ENCODE measurements around the gene RAB38.

DNA sequence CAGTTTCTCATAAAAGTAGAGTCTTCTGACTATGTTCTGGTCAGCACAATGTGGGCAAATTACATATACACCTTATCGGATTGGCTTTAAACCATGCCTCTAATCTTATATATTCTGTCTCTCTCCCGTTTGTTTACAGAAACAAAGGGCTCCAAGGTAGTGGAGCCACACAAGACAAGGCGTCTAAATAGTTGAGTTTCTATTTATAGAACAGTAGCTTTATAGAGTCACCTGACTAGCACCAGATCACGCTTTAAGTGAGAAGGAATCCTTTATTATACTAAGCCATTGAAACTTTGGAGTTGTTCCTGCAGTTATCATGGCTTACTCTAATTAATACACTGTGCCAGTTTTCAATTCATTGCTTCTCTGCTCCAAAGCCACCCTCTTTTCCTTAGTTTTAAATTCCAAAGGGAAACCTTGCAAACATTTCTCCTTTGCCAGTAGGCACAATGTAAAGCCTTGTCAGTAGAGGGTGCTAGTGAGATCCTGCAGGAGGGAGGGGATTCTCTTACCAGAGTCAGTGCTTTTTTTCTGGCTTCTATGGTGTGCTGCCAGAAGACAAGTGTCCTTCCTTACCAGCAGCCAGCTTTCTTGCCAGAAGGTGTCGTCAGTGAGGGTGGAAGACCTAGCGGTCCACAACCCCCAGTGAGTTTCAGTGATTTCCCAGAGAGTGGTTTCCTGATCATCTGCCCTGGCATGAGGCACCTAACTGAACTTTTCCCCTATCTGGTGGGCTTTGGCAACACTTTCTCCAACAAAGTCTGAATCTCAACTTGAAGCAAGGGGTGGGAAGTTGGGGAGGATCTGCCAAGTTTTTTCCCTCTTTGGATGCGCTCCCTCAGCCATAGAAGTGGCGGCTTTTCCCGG is 71.7 kb downstream of the RAB38 start:
- TF ChIP-seq, protein P1, sequence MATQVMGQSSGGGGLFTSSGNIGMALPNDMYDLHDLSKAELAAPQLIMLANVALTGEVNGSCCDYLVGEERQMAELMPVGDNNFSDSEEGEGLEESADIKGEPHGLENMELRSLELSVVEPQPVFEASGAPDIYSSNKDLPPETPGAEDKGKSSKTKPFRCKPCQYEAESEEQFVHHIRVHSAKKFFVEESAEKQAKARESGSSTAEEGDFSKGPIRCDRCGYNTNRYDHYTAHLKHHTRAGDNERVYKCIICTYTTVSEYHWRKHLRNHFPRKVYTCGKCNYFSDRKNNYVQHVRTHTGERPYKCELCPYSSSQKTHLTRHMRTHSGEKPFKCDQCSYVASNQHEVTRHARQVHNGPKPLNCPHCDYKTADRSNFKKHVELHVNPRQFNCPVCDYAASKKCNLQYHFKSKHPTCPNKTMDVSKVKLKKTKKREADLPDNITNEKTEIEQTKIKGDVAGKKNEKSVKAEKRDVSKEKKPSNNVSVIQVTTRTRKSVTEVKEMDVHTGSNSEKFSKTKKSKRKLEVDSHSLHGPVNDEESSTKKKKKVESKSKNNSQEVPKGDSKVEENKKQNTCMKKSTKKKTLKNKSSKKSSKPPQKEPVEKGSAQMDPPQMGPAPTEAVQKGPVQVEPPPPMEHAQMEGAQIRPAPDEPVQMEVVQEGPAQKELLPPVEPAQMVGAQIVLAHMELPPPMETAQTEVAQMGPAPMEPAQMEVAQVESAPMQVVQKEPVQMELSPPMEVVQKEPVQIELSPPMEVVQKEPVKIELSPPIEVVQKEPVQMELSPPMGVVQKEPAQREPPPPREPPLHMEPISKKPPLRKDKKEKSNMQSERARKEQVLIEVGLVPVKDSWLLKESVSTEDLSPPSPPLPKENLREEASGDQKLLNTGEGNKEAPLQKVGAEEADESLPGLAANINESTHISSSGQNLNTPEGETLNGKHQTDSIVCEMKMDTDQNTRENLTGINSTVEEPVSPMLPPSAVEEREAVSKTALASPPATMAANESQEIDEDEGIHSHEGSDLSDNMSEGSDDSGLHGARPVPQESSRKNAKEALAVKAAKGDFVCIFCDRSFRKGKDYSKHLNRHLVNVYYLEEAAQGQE (IDR thresholded peaks at IDR 0.05; ENCODE audit: low read depth) = no peak
- TF ChIP-seq EGR1 (IDR thresholded peaks at IDR 0.05) (no peak), RAD21 (IDR thresholded peaks at IDR 0.05; ENCODE audit: low read depth) (peak; percentile 56), EP300 (IDR thresholded peaks at IDR 0.05; ENCODE audit: borderline replicate concordance) (no peak), TAF1 (IDR thresholded peaks at IDR 0.05; ENCODE audit: low read depth) (no peak), CEBPB (IDR thresholded peaks at IDR 0.05) (no peak)

Measured in Ishikawa (cell line).